ENCODE data around the gene TULP4. TPM values are rescaled to one million over a fixed set of nuclear protein-coding genes. Genes with fewer than 3 reads are reported as not detected.

The TULP4 gene
- total and polyA plus RNA-seq, 2 experiments from 2014 or later: 20.0 to 118 TPM

GRCh38 chr6:158431560-158431959 lies 119.3 kb downstream of the TULP4 start:
- TF ChIP-seq CTCF (IDR thresholded peaks at IDR 0.05; ENCODE audit: low read depth, low read length): no peak
- no peaks in the 10 kb centered on the region for H3K27me3 ChIP-seq
- no peaks in the 10 kb centered on the region for H3K9me3 ChIP-seq (ENCODE audit: low read depth)
- H3K4me3 ChIP-seq: no peak overlapping the region
- H3K27ac ChIP-seq: no peak overlapping the region
- DNase-seq (ENCODE audit: low read depth in 1 of 2, low spot score in 1 of 2): no peak
- H3K36me3 ChIP-seq: no peaks in the 10 kb centered on the region
- H3K4me1 ChIP-seq (ENCODE audit: low read depth): no peaks in the 10 kb centered on the region

GRCh38 chr6:158437571-158437970 lies 125.3 kb downstream of the TULP4 start:
- peak in 1 of 2 donors; percentile 31 for DNase-seq (ENCODE audit: low read depth in 1 of 2, low spot score in 1 of 2)
- Histone ChIP-seq H3K9me3 (ENCODE audit: low read depth) (no peaks in the 10 kb centered on the region), H3K27ac (no peak overlapping the region), H3K27me3 (no peaks in the 10 kb centered on the region), H3K4me3 (no peak overlapping the region), H3K4me1 (ENCODE audit: low read depth) (peaks cover 8% of the 10 kb centered on the region), H3K36me3 (no peaks in the 10 kb centered on the region)
- TF ChIP-seq CTCF (IDR thresholded peaks at IDR 0.05; ENCODE audit: low read depth, low read length): no peak

- TF ChIP-seq CTCF (IDR thresholded peaks at IDR 0.05; ENCODE audit: low read depth, low read length): no peak
- Histone ChIP-seq H3K4me1 (ENCODE audit: low read depth) (peaks cover 8% of the 10 kb centered on the region), H3K9me3 (ENCODE audit: low read depth) (no peaks in the 10 kb centered on the region), H3K27ac (no peak overlapping the region), H3K36me3 (no peaks in the 10 kb centered on the region), H3K4me3 (no peak overlapping the region), H3K27me3 (no peaks in the 10 kb centered on the region)
- DNase-seq (ENCODE audit: low read depth in 1 of 2, low spot score in 1 of 2): no peak
Measured at GRCh38 chr6:158438226-158438625, 126.0 kb downstream of the TULP4 start.

GRCh38 chr6:158439255-158439654 lies 127.0 kb downstream of the TULP4 start:
- H3K4me3 ChIP-seq: no peak overlapping the region
- H3K36me3 ChIP-seq: no peaks in the 10 kb centered on the region
- H3K4me1 ChIP-seq (ENCODE audit: low read depth): peaks cover 8% of the 10 kb centered on the region
- peak in 1 of 2 donors; percentile 23 for DNase-seq (ENCODE audit: low read depth in 1 of 2, low spot score in 1 of 2)
- no peaks in the 10 kb centered on the region for H3K9me3 ChIP-seq (ENCODE audit: low read depth)
- no peak for TF ChIP-seq CTCF (IDR thresholded peaks at IDR 0.05; ENCODE audit: low read depth, low read length)
- H3K27ac ChIP-seq: no peak overlapping the region
- H3K27me3 ChIP-seq: no peaks in the 10 kb centered on the region

- TF ChIP-seq CTCF (IDR thresholded peaks at IDR 0.05; ENCODE audit: low read depth, low read length): no peak
- Histone ChIP-seq H3K4me1 (ENCODE audit: low read depth) (peaks cover 8% of the 10 kb centered on the region), H3K9me3 (ENCODE audit: low read depth) (no peaks in the 10 kb centered on the region), H3K27me3 (no peaks in the 10 kb centered on the region), H3K4me3 (no peak overlapping the region), H3K36me3 (no peaks in the 10 kb centered on the region), H3K27ac (peak overlapping the region; percentile 56)
- DNase-seq (ENCODE audit: low read depth in 1 of 2, low spot score in 1 of 2): peak; percentile 18 to 74
Measured at GRCh38 chr6:158441716-158442215, 129.5 kb downstream of the TULP4 start.

- Histone ChIP-seq H3K4me3 (no peak overlapping the region), H3K4me1 (ENCODE audit: low read depth) (peaks cover 8% of the 10 kb centered on the region), H3K27me3 (no peaks in the 10 kb centered on the region), H3K27ac (peak overlapping the region; percentile 56), H3K36me3 (no peaks in the 10 kb centered on the region), H3K9me3 (ENCODE audit: low read depth) (no peaks in the 10 kb centered on the region)
- no peak for TF ChIP-seq CTCF (IDR thresholded peaks at IDR 0.05; ENCODE audit: low read depth, low read length)
- DNase-seq (ENCODE audit: low read depth in 1 of 2, low spot score in 1 of 2): no peak
Measured at GRCh38 chr6:158442306-158442705, 130.0 kb downstream of the TULP4 start.

Measured in cardiac muscle cell (in vitro differentiated cells and primary cell).